K562 (cell line): ENCODE measurements around the gene IL23R. TPM values are rescaled to one million over a fixed set of nuclear protein-coding genes. Genes with fewer than 3 reads are reported as not detected.

ENCODE experiments used
- ATAC-seq: fragments of 200-7000 bp; cut with Tn5 transposase; 3 replicates; pipeline ENCODE4 v1.9.1; 2020; ENCODE audit warnings: moderate library complexity
- BruUV-seq: library from RNA; stranded (reverse); fragments of 400-500 nt; replicated peaks from 2 replicates; lab custom pipeline; 2021; lab: Mats Ljungman, UMichigan
- CTCF ChIA-PET: fragments of 300-600 bp; formaldehyde crosslinking; extraction: SDS; loops from one replicate; lab custom pipeline; 2021; ENCODE audit warnings: low intra/inter-chr PET ratio; lab: Yijun Ruan, JAX
- POLR2A ChIA-PET: fragments of 300-600, 350-650 bp; sonication (Branson Sonifier 250); formaldehyde crosslinking; extraction: SDS; loops from one replicate; lab custom pipeline; 2021; ENCODE audit warnings: antibody characterized with exemption, inconsistent platforms; lab: Yijun Ruan, JAX
- DNase-seq, 4 experiments: peaks; one replicate each; pipeline versions ENCODE4 v3.0.0 to v3.0.0-alpha.2; 2011 to 2018; ENCODE audit warnings: low spot score in 3 of 4, mixed read lengths in 3 of 4; ENCODE audit errors: extremely low read depth in 1 of 4
- FAIRE-seq: peaks from 2 replicates; lab custom pipeline; 2011; peaks lifted over from hg19 to GRCh38; lab: Jason Lieb, UNC
- H2AFZ ChIP-seq: 2 replicates; pipeline ENCODE4 v1.6.0; 2011; ENCODE audit warnings: low read depth, low read length, control low read depth, inconsistent platforms
- H3K27ac ChIP-seq: fragments of 200-600 bp; 3 replicates; pipeline ENCODE4 v1.8.0; 2011; ENCODE audit warnings: low read depth, mild to moderate bottlenecking, control low read depth, inconsistent platforms, low read length, moderate library complexity, mixed read lengths; ENCODE audit errors: extremely low read depth
- H3K27me3 ChIP-seq, 2 experiments: fragments of 300-600 bp in 1 of 2; 2 replicates in 1 of 2; 3 replicates in 1 of 2; pipeline versions ENCODE4 v1.6.0 to v1.8.0; 2011; ENCODE audit warnings: inconsistent platforms in 2 of 2, low read length in 2 of 2, mild to moderate bottlenecking in 1 of 2, mixed read lengths in 1 of 2, moderate library complexity in 1 of 2; ENCODE audit not compliant: control insufficient read depth in 2 of 2, insufficient read depth in 2 of 2
- H3K36me3 ChIP-seq: fragments of 300-600 bp; 3 replicates; pipeline ENCODE4 v1.8.0; 2011; ENCODE audit warnings: mild to moderate bottlenecking, low read length, inconsistent platforms; ENCODE audit not compliant: control insufficient read depth, insufficient read depth
- H3K4me1 ChIP-seq, 2 experiments: fragments of 200-600 bp in 1 of 2; replicated peaks in 1 of 2; 2 replicates in 1 of 2; 3 replicates in 1 of 2; pipeline versions ENCODE4 v1.5.1 to v1.8.0; 2011; ENCODE audit warnings: inconsistent platforms in 2 of 2, low read length in 2 of 2, mild to moderate bottlenecking in 1 of 2, mixed read lengths in 1 of 2, moderate library complexity in 1 of 2; ENCODE audit not compliant: control insufficient read depth in 2 of 2, insufficient read depth in 2 of 2
- H3K4me2 ChIP-seq: 2 replicates; pipeline ENCODE4 v1.6.1; 2011; ENCODE audit warnings: low read length, control low read depth, inconsistent platforms, mixed read lengths; ENCODE audit not compliant: insufficient read depth
- H3K4me3 ChIP-seq: fragments of 200-600 bp; sonication (generic), shearing (Covaris generic); 2 replicates; pipeline ENCODE4 v1.5.1; 2016; ENCODE audit warnings: control low read depth, inconsistent platforms
- H3K79me2 ChIP-seq: fragments of 200-600 bp; 3 replicates; pipeline ENCODE4 v1.8.0; 2011; ENCODE audit warnings: low read length, inconsistent platforms; ENCODE audit not compliant: control insufficient read depth, insufficient read depth
- H3K9ac ChIP-seq, 2 experiments: 2 replicates each; pipeline versions ENCODE4 v1.6.0 to v1.6.1; 2011; ENCODE audit warnings: low read depth in 2 of 2, low read length in 2 of 2, control low read depth in 1 of 2, inconsistent platforms in 1 of 2, mild to moderate bottlenecking in 1 of 2, mixed read lengths in 1 of 2; ENCODE audit not compliant: insufficient read depth in 1 of 2
- H3K9me1 ChIP-seq: one replicate; pipeline ENCODE4 v1.6.0; 2011; ENCODE audit warnings: inconsistent platforms, mild to moderate bottlenecking, low read length, moderate library complexity; ENCODE audit not compliant: control insufficient read depth, insufficient read depth
- H3K9me3 ChIP-seq: replicated peaks from 2 replicates; pipeline ENCODE4 v1.5.1; 2011; ENCODE audit warnings: low read depth, low read length, inconsistent platforms; ENCODE audit not compliant: control insufficient read depth, insufficient read depth
- H4K20me1 ChIP-seq: replicated peaks from 2 replicates; pipeline ENCODE4 v1.6.1; 2011; ENCODE audit warnings: low read length, inconsistent platforms, mixed read lengths; ENCODE audit not compliant: control insufficient read depth, insufficient read depth
- E2F3 ChIP-seq: fragments of 250-450 bp; sonication (Bioruptor Pico); IDR thresholded peaks from 2 replicates; pipeline ENCODE4 v1.4.0; 2020; ENCODE audit warnings: mild to moderate bottlenecking
- EP300 ChIP-seq: IDR thresholded peaks from 2 replicates; pipeline ENCODE4 v1.6.1; 2012; ENCODE audit warnings: low read length, improper control_type of control experiment
- EP400 ChIP-seq: fragments of 450-650 bp; IDR thresholded peaks from 2 replicates; pipeline ENCODE4 v1.6.1; 2017; ENCODE audit warnings: antibody characterized with exemption, mild to moderate bottlenecking, moderate library complexity
- HDAC2 ChIP-seq: fragments of 450-650 bp; IDR thresholded peaks from 2 replicates; pipeline ENCODE4 v1.6.1; 2016; ENCODE audit warnings: mild to moderate bottlenecking
- IRF9 ChIP-seq: fragments of 450-650 bp; IDR thresholded peaks from 2 replicates; pipeline ENCODE4 v1.6.1; 2016; ENCODE audit warnings: missing biosample characterization, missing genetic modification characterization
- KLF16 ChIP-seq: IDR thresholded peaks from 2 replicates; pipeline ENCODE4 v1.6.1; 2016; ENCODE audit warnings: antibody characterized with exemption
- MTF1 ChIP-seq: fragments of 250-450 bp; sonication (Bioruptor Pico); IDR thresholded peaks from 2 replicates; pipeline ENCODE4 v1.9.0; 2021; ENCODE audit warnings: moderate library complexity, mild to moderate bottlenecking, inconsistent platforms, borderline replicate concordance
- NFE2 ChIP-seq: IDR thresholded peaks from 2 replicates; pipeline ENCODE4 v1.6.1; 2014; ENCODE audit warnings: antibody characterized with exemption, low read depth
- PTTG1 ChIP-seq: fragments of 450-650 bp; IDR thresholded peaks from 2 replicates; pipeline ENCODE4 v1.6.1; 2016; ENCODE audit warnings: low read depth, mild to moderate bottlenecking, missing genetic modification characterization, missing compliant biosample characterization
- SLC30A9 ChIP-seq: fragments of 250-450 bp; sonication (Bioruptor Pico); IDR thresholded peaks from 2 replicates; pipeline ENCODE4 v1.8.0; 2022; ENCODE audit warnings: mild to moderate bottlenecking, moderate library complexity
- SRF ChIP-seq, 2 experiments: fragments of 250-450, 450-650 bp in 1 of 2; sonication (Bioruptor Pico) in 1 of 2; sonication (generic) in 1 of 2; formaldehyde crosslinking; IDR thresholded peaks; 2 replicates each; pipeline versions ENCODE4 v1.5.0 to v1.5.1; 2020 to 2022; ENCODE audit warnings: mild to moderate bottlenecking in 1 of 2, missing genetic modification reagents in 1 of 2
- TFE3 ChIP-seq: fragments of 450-650 bp; formaldehyde crosslinking; IDR thresholded peaks from 2 replicates; pipeline ENCODE4 v1.4.0; 2020; ENCODE audit warnings: mild to moderate bottlenecking, mixed read lengths
- ZBTB33 ChIP-seq: sonication (generic); formaldehyde crosslinking; IDR thresholded peaks from 2 replicates; pipeline ENCODE4 v1.8.1; 2023; ENCODE audit warnings: mild to moderate bottlenecking, missing genetic modification reagents
- ZBTB9 ChIP-seq: fragments of 450-650 bp; formaldehyde crosslinking; IDR thresholded peaks from 2 replicates; pipeline ENCODE4 v1.4.0; 2020; ENCODE audit warnings: mild to moderate bottlenecking, moderate library complexity
- ZC3H8 ChIP-seq: fragments of 450-650 bp; IDR thresholded peaks from 2 replicates; pipeline ENCODE4 v1.6.1; 2017
- ZEB2 ChIP-seq: fragments of 450-650 bp; IDR thresholded peaks from 2 replicates; pipeline ENCODE4 v1.6.1; 2016
- ZFX ChIP-seq: sonication (generic); formaldehyde crosslinking; IDR thresholded peaks from 2 replicates; pipeline ENCODE4 v1.8.0; 2022; ENCODE audit warnings: mild to moderate bottlenecking, missing genetic modification reagents, moderate library complexity
- ZNF695 ChIP-seq: fragments of 450-650 bp; formaldehyde crosslinking; IDR thresholded peaks from 2 replicates; pipeline ENCODE4 v1.4.0; 2020; ENCODE audit warnings: mild to moderate bottlenecking, moderate library complexity
- ZNF830 ChIP-seq: fragments of 250-450 bp; sonication (Bioruptor Pico); IDR thresholded peaks from 2 replicates; pipeline ENCODE4 v1.5.0; 2021; ENCODE audit warnings: mild to moderate bottlenecking
- WGBS: fragments of 100-300 bp; shearing (Covaris generic); methylation state at CpG from one replicate; pipeline ENCODE4 v1.1.6; 2016; ENCODE audit warnings: low coverage, mixed read lengths; ENCODE audit not compliant: insufficient coverage; ENCODE audit errors: missing lambda C conversion rate; 5-methylcytosine and 5-hydroxymethylcytosine counted together
- in situ Hi-C: fragments of 300-500 bp; cut with MboI; formaldehyde crosslinking; loops from 4 replicates; pipeline ENCODE4 v1.15.0; 2018; ENCODE audit warnings: inconsistent platforms, mixed read lengths
- intact Hi-C: fragments of 100-400 bp; cut with micrococcal nuclease; formaldehyde crosslinking; loops from 2 replicates; pipeline ENCODE4 v1.14.2; 2022
- polyA plus RNA-seq, 8 experiments: library from polyadenylated mRNA; depleted of rRNA in 4 of 8; stranded (reverse) in 5 of 8; unstranded in 3 of 8; fragments of >200 nt; fragmentation: Nextera tagmentation in 2 of 8; fragmentation: Illumina TruSeq in 1 of 8; extraction: Ambion mirVana in 2 of 8; extraction: Trizol in 1 of 8; gene quantifications; 2 replicates each; pipeline versions ENCODE4 v1.2.1 to v1.2.3, GENCODE V29; 2011 to 2014; ENCODE audit warnings: inconsistent platforms in 1 of 8, missing spikeins in 1 of 8
- total RNA-seq, 7 experiments: library from RNA; depleted of rRNA in 6 of 7; stranded (reverse); fragments of >200 nt in 6 of 7; fragmentation: Illumina TruSeq in 2 of 7; extraction: Trizol in 2 of 7; gene quantifications; 2 replicates each; pipeline versions ENCODE4 v1.2.1 to v1.2.3, GENCODE V29; 2011 to 2021; ENCODE audit warnings: low replicate concordance in 1 of 7

The IL23R gene
- total and polyA plus RNA-seq, 9 of the 15 experiments (the other 6 are each of a cell fraction or from before 2014, with no cell fraction given), result 4.4 to 52.7 (median 22.8) TPM

- no peaks in the 10 kb centered on the region for H3K4me1 ChIP-seq
- no peaks in the 10 kb centered on the region for H3K9me1 ChIP-seq
- no peak overlapping the region for H2AFZ ChIP-seq
- H3K9me3 ChIP-seq, result no peaks in the 10 kb centered on the region
- no peaks in the 10 kb centered on the region for H3K79me2 ChIP-seq
- FAIRE-seq, result peak; percentile 40
- no peak overlapping the region for H3K4me2 ChIP-seq
- 39% methylated on average over 9 of the region's 9 CpGs for WGBS
- TF ChIP-seq ZC3H8, result no peak
- TF ChIP-seq KLF16, result no peak
- TF ChIP-seq ZBTB9, result no peak
- TF ChIP-seq EP400, result no peak
- no peak for TF ChIP-seq PTTG1
- TF ChIP-seq EP300, result no peak
- TF ChIP-seq ZNF830 (CRISPR knock-in tag), result no peak
- no peak for TF ChIP-seq ZNF695 (CRISPR knock-in tag)
- no peak for TF ChIP-seq SLC30A9 (CRISPR knock-in tag)
- no peak for TF ChIP-seq E2F3 (CRISPR knock-in tag)
- no peak for TF ChIP-seq HDAC2
- TF ChIP-seq MTF1 (CRISPR knock-in tag), result no peak
- TF ChIP-seq ZFX (CRISPR knock-in tag), result no peak
- TF ChIP-seq TFE3 (CRISPR knock-in tag), result no peak
- TF ChIP-seq IRF9 (tag), result no peak
- no peak for TF ChIP-seq NFE2
- no peak for TF ChIP-seq SRF (CRISPR knock-in tag; IDR thresholded peaks at IDR 0.05)
- TF ChIP-seq ZBTB33, result no peak
- TF ChIP-seq ZEB2, result no peak
- DNase-seq, result no peak
- BruUV-seq, result no TSS peak
- H3K4me3 ChIP-seq, result no peak overlapping the region
- ChIA-PET CTCF (no interaction called here), POLR2A (interaction anchor here (1.1 kb wide), 1 partner anchor 12 kb away, joined by 5 read pairs; no protein-coding TSS in a partner anchor)
- H3K27me3 ChIP-seq, result no peaks in the 10 kb centered on the region
- no peaks in the 10 kb centered on the region for H3K36me3 ChIP-seq
- in situ Hi-C loops, result no loop called here
- H4K20me1 ChIP-seq, result no peaks in the 10 kb centered on the region
- H3K9ac ChIP-seq, result no peak overlapping the region
- intact Hi-C loops, result no loop called here
- no peak for ATAC-seq
- no peak overlapping the region for H3K27ac ChIP-seq
These were observed 128.8 kb downstream of the IL23R start for GRCh38 chr1:67294836-67295617.
